ENCODE data around the gene SMARCAL1.

- no peak for TF ChIP-seq CTCF (IDR thresholded peaks at IDR 0.05; ENCODE audit: low read length)
- no peak for TF ChIP-seq EZH2 (optimal IDR thresholded peaks at IDR 0.05; ENCODE audit: low read depth, low read length)
- TF ChIP-seq EZH2phosphoT487 (IDR thresholded peaks at IDR 0.05; ENCODE audit: low read length): no peak
These were observed 85.7 kb downstream of the SMARCAL1 start for GRCh38 chr2:216498070-216498378.
